Suppressor macrophage treated with lipopolysaccharide for 1 hour (primary cell): Measurements from ENCODE around the gene NAALADL1.
A peak's percentile ranks its signal among the peaks of the same experiment; 100 is the strongest.
"Not testable (repeated sequence)": the region's sequence is repeated elsewhere in the genome, so short reads cannot be mapped to it uniquely, and the experiment has no call there.

ENCODE experiments used
- DNase-seq, 3 donors: peaks; one replicate each; pipeline ENCODE4 v3.0.0-alpha.2; 2020 to 2022

Gene NAALADL1

GRCh38 chr11:65047581-65048422 lies 10.6 kb downstream of the NAALADL1 start:
- DNase-seq = no peak

- DNase-seq = no peak
Measured at GRCh38 chr11:65045728-65046127, 12.6 kb downstream of the NAALADL1 start.

GRCh38 chr11:65045061-65045460 lies 13.3 kb downstream of the NAALADL1 start:
- no peak for DNase-seq

GRCh38 chr11:65043881-65044501 lies 14.4 kb downstream of the NAALADL1 start:
- peak; percentile 86 to 89 (median 89) for DNase-seq

GRCh38 chr11:65042891-65043290 lies 15.5 kb downstream of the NAALADL1 start:
- DNase-seq = no peak

- peak; percentile 90 to 95 (median 92) for DNase-seq
Measured at GRCh38 chr11:65040847-65041622, 17.3 kb downstream of the NAALADL1 start, which contains the start of gene SAC3D1. Gene SAC3D1, plus strand, starts transcription at chr11:65041210. Its CDS starts 83 bp downstream, at chr11:65041293.

GRCh38 chr11:65040520-65040846 lies 17.9 kb downstream of the NAALADL1 start:
- DNase-seq = no peak

GRCh38 chr11:65036931-65037330 lies 21.4 kb downstream of the NAALADL1 start:
- no peak for DNase-seq

- DNase-seq = no peak
Measured at GRCh38 chr11:65035579-65035978, 22.8 kb downstream of the NAALADL1 start.

GRCh38 chr11:65034423-65034822 lies 23.9 kb downstream of the NAALADL1 start:
- no peak for DNase-seq

- DNase-seq = no peak
Measured at GRCh38 chr11:65032216-65032615, 26.1 kb downstream of the NAALADL1 start.

- peak; percentile 96 to 99 (median 98) for DNase-seq
Measured at GRCh38 chr11:65027213-65028067, 30.9 kb downstream of the NAALADL1 start, which contains the start of gene SNX15. Gene SNX15, plus strand, starts transcription at chr11:65027439. Its CDS starts 99 bp downstream, at chr11:65027538.

- DNase-seq = peak; percentile 39 to 67 (median 52)
Measured at GRCh38 chr11:65026810-65027209, 31.5 kb downstream of the NAALADL1 start.

GRCh38 chr11:65023502-65023901 lies 34.9 kb downstream of the NAALADL1 start:
- not testable (repeated sequence) for DNase-seq

GRCh38 chr11:65021509-65021908 lies 36.8 kb downstream of the NAALADL1 start:
- DNase-seq = no peak

GRCh38 chr11:65021003-65021402 lies 37.4 kb downstream of the NAALADL1 start:
- DNase-seq = no peak

GRCh38 chr11:65019824-65020223 lies 38.5 kb downstream of the NAALADL1 start:
- DNase-seq = no peak

GRCh38 chr11:65017937-65018336 lies 40.4 kb downstream of the NAALADL1 start:
- no peak for DNase-seq

GRCh38 chr11:65016705-65017104 lies 41.6 kb downstream of the NAALADL1 start:
- no peak for DNase-seq

- no peak for DNase-seq
Measured at GRCh38 chr11:65014726-65015227, 43.6 kb downstream of the NAALADL1 start.

- DNase-seq = peak; percentile 92 to 94 (median 94)
Measured at GRCh38 chr11:65013888-65014725, 44.2 kb downstream of the NAALADL1 start, which contains the start of gene ARL2. Gene ARL2, plus strand, starts transcription at chr11:65014160. Its CDS starts 48 bp downstream, at chr11:65014208.
